Cardiac atrium fibroblast (primary cell): ENCODE results near the gene PACC1. TPM values are rescaled to one million over a fixed set of nuclear protein-coding genes. Genes with fewer than 3 reads are reported as not detected.

ENCODE experiments used
- total RNA-seq: library from RNA; depleted of rRNA; stranded (reverse); fragments of >200 nt; gene quantifications from 2 replicates; pipeline ENCODE4 v1.2.3, GENCODE V29; 2015

Gene PACC1
- total RNA-seq = 4.2 and 7.4 TPM in 2 replicates

GRCh38 chr1:212414328-212415106, at the start of gene PACC1:
Gene PACC1 (minus strand): TSS chr1:212414886. CDS start chr1:212414757, 129 bp downstream.

GRCh38 chr1:212432661-212433576, 18.2 kb upstream of the PACC1 start, which contains the start of gene NENF:
Gene NENF (plus strand): TSS chr1:212432920. CDS start chr1:212432944, 24 bp downstream.

Other genes starting within 250 kb of the PACC1 start
- gene PPP2R5A, start 129.5 kb downstream of the PACC1 start, total RNA-seq = 19.0 and 23.5 TPM in 2 replicates
- 31.3 and 48.2 TPM in 2 replicates for gene NENF, start 18.0 kb upstream of the PACC1 start, total RNA-seq
- gene ATF3, start 193.9 kb upstream of the PACC1 start, total RNA-seq = 4.0 and 6.3 TPM in 2 replicates